KMS-11 (cell line): ENCODE measurements around the gene HSPH1.

ENCODE experiments used
- H2AFZ ChIP-seq: fragments of 200-600 bp; sonication (generic); 2 replicates; pipeline ENCODE4 v1.6.1; 2016; ENCODE audit warnings: antibody characterized with exemption, mixed run types, low read depth
- H3K27ac ChIP-seq: fragments of 200-600 bp; sonication (generic); 2 replicates; pipeline ENCODE4 v1.6.1; 2016; ENCODE audit warnings: mild to moderate bottlenecking, mixed run types
- H3K27me3 ChIP-seq: fragments of 200-600 bp; sonication (generic); 2 replicates; pipeline ENCODE4 v1.6.1; 2017; ENCODE audit warnings: mild to moderate bottlenecking, low read depth, mixed run types, moderate library complexity; ENCODE audit not compliant: insufficient read depth
- H3K36me3 ChIP-seq: fragments of 200-600 bp; sonication (generic); 2 replicates; pipeline ENCODE4 v1.6.1; 2017; ENCODE audit warnings: mild to moderate bottlenecking, mixed run types; ENCODE audit not compliant: insufficient read depth
- H3K4me1 ChIP-seq: fragments of 200-600 bp; sonication (generic); 2 replicates; pipeline ENCODE4 v1.6.1; 2016; ENCODE audit warnings: mild to moderate bottlenecking, low read depth, mixed run types; ENCODE audit not compliant: poor library complexity, severe bottlenecking
- H3K4me2 ChIP-seq: fragments of 200-600 bp; sonication (generic); 2 replicates; pipeline ENCODE4 v1.7.0; 2016; ENCODE audit warnings: mild to moderate bottlenecking, mixed run types
- H3K4me3 ChIP-seq: fragments of 200-600 bp; sonication (generic); IDR thresholded peaks from 2 replicates; pipeline ENCODE4 v1.6.1; 2017; ENCODE audit warnings: low read depth, low read length, mixed read lengths; ENCODE audit not compliant: insufficient read depth
- H3K79me2 ChIP-seq: fragments of 200-600 bp; sonication (generic); 2 replicates; pipeline ENCODE4 v1.6.1; 2016; ENCODE audit warnings: low read depth, mixed run types; ENCODE audit not compliant: insufficient read depth
- H3K9ac ChIP-seq: fragments of 200-600 bp; sonication (generic); 2 replicates; pipeline ENCODE4 v1.6.1; 2016; ENCODE audit warnings: mild to moderate bottlenecking, mixed run types
- H4K20me1 ChIP-seq: fragments of 200-600 bp; sonication (generic); 2 replicates; pipeline ENCODE4 v1.6.1; 2016; ENCODE audit warnings: mild to moderate bottlenecking, mixed run types; ENCODE audit not compliant: insufficient read depth
- TF ChIP-seq, protein P1 (sequence below): fragments of 200-600 bp; sonication (generic); conservative IDR thresholded peaks from 2 replicates; pipeline ENCODE4 v1.6.1; 2017; ENCODE audit warnings: low read depth, mild to moderate bottlenecking, antibody characterized with exemption, low read length, moderate library complexity, mixed read lengths

The HSPH1 gene

DNA sequence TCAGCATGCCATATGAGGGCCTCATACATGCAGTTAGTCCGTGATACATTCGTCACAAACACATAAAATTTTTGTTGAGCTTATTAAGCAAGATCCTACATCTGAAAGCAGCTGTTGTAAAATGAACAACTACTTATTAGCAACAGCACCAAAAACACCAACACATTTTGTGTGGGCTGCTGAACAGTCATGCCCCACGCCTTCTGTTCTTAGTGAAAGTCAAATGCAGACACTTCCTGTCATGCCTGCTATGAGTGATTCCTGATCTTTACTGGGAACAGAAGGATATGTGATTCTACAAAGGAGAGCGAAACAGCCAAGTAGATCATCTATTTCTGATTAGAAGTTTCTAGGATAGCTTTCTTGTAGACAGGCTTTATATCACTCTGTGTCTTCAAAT lies 33.9 kb upstream of the HSPH1 start:
- no peak overlapping the region for H2AFZ ChIP-seq
- H3K4me2 ChIP-seq, result no peak overlapping the region
- H3K79me2 ChIP-seq, result no peaks in the 10 kb centered on the region
- H3K27ac ChIP-seq, result no peak overlapping the region
- TF ChIP-seq, protein P1, sequence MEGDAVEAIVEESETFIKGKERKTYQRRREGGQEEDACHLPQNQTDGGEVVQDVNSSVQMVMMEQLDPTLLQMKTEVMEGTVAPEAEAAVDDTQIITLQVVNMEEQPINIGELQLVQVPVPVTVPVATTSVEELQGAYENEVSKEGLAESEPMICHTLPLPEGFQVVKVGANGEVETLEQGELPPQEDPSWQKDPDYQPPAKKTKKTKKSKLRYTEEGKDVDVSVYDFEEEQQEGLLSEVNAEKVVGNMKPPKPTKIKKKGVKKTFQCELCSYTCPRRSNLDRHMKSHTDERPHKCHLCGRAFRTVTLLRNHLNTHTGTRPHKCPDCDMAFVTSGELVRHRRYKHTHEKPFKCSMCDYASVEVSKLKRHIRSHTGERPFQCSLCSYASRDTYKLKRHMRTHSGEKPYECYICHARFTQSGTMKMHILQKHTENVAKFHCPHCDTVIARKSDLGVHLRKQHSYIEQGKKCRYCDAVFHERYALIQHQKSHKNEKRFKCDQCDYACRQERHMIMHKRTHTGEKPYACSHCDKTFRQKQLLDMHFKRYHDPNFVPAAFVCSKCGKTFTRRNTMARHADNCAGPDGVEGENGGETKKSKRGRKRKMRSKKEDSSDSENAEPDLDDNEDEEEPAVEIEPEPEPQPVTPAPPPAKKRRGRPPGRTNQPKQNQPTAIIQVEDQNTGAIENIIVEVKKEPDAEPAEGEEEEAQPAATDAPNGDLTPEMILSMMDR, result no peak
- no peak overlapping the region for H3K4me3 ChIP-seq
- no peaks in the 10 kb centered on the region for H4K20me1 ChIP-seq
- H3K36me3 ChIP-seq, result no peaks in the 10 kb centered on the region
- H3K9ac ChIP-seq, result no peak overlapping the region
- no peaks in the 10 kb centered on the region for H3K27me3 ChIP-seq
- H3K4me1 ChIP-seq, result peaks cover 6% of the 10 kb centered on the region

DNA sequence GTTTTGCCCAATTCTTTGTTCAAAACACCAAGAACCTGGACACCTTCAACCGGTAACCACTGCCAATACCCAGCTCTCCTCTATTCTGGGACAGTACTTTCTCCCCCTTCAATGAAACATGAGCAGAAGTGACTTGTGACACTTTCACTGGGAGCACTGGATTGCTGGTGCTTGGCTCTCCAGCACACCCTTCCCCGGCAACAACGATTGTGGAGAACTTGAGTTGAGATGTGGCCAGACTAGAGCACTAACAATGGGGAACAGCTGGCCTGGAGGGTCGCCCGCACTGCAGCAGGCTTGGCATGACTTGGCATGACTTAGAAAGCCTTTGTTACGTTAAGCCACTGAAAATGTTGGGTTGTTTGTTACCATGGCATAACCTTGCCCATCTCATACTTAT lies 30.6 kb upstream of the HSPH1 start:
- Histone ChIP-seq H3K27me3 (no peaks in the 10 kb centered on the region), H4K20me1 (no peaks in the 10 kb centered on the region), H2AFZ (no peak overlapping the region), H3K27ac (no peak overlapping the region), H3K79me2 (no peaks in the 10 kb centered on the region), H3K9ac (no peak overlapping the region), H3K4me2 (no peak overlapping the region), H3K36me3 (no peaks in the 10 kb centered on the region), H3K4me3 (no peak overlapping the region), H3K4me1 (no peaks in the 10 kb centered on the region)
- TF ChIP-seq, protein P1, result no peak

GRCh38 chr13:31191748-31192147 lies 30.0 kb upstream of the HSPH1 start:
- no peaks in the 10 kb centered on the region for H4K20me1 ChIP-seq
- H3K4me3 ChIP-seq, result no peak overlapping the region
- no peaks in the 10 kb centered on the region for H3K4me1 ChIP-seq
- H3K79me2 ChIP-seq, result no peaks in the 10 kb centered on the region
- no peak overlapping the region for H3K27ac ChIP-seq
- H3K4me2 ChIP-seq, result no peak overlapping the region
- TF ChIP-seq, protein P1, result no peak
- no peaks in the 10 kb centered on the region for H3K36me3 ChIP-seq
- no peak overlapping the region for H3K9ac ChIP-seq
- no peak overlapping the region for H2AFZ ChIP-seq
- no peaks in the 10 kb centered on the region for H3K27me3 ChIP-seq

DNA sequence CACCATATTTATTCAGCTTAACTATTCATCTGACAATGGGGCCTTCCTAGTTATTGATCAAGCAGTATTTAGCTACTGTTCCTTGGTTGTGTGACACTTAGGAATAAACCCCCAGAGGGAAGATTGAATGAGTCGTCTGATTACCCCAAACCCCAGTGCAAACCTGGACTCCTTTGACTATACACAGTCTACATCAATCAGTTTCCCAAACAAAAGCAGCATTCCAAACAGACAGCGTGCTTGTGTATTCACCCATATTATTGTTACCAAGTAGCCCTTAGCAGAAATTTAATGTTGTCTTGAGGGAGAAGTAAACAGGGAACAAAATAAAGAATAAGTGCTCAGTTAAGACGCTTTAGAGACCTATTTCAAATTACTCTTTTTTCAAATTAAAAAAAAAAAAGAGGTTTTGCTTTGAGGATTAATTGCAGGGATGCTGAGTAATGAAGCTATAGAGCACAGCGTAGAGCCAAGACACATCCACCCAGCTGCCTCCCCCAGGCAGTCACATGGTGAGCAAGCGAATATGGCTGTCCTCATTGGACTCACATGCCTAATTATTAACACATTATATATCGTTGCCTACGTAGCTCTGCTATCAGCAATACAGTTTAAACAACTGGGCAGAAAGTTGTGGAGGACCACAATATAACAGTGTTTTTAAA lies 23.4 kb upstream of the HSPH1 start:
- no peaks in the 10 kb centered on the region for H4K20me1 ChIP-seq
- no peaks in the 10 kb centered on the region for H3K36me3 ChIP-seq
- H3K27ac ChIP-seq, result no peak overlapping the region
- no peaks in the 10 kb centered on the region for H3K4me1 ChIP-seq
- TF ChIP-seq, protein P1, result no peak
- H2AFZ ChIP-seq, result no peak overlapping the region
- no peak overlapping the region for H3K4me2 ChIP-seq
- no peak overlapping the region for H3K9ac ChIP-seq
- H3K27me3 ChIP-seq, result no peaks in the 10 kb centered on the region
- H3K79me2 ChIP-seq, result no peaks in the 10 kb centered on the region
- H3K4me3 ChIP-seq, result no peak overlapping the region
